ENCODE measurements around the gene RRAGD.

DNA sequence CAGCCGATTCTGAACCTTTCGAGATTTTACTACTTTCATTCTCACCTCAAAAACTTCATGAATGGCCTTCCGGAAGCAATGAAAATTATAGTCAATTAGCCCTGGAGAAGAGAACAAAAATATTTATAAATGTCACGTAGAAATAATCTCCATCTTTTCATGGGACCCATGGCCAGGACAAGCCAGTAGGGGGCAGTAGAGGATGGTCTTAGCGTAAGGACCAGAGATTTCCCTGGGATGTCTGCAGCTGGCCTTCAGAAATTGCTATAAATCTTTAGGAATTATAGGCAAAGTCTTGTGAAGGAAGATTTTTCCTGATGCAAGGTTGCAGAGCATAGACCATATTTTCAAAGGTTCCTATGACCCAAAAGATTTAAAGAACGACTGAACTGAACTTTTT, 44.0 kb downstream of the RRAGD start:
- TF ChIP-seq, protein P1, sequence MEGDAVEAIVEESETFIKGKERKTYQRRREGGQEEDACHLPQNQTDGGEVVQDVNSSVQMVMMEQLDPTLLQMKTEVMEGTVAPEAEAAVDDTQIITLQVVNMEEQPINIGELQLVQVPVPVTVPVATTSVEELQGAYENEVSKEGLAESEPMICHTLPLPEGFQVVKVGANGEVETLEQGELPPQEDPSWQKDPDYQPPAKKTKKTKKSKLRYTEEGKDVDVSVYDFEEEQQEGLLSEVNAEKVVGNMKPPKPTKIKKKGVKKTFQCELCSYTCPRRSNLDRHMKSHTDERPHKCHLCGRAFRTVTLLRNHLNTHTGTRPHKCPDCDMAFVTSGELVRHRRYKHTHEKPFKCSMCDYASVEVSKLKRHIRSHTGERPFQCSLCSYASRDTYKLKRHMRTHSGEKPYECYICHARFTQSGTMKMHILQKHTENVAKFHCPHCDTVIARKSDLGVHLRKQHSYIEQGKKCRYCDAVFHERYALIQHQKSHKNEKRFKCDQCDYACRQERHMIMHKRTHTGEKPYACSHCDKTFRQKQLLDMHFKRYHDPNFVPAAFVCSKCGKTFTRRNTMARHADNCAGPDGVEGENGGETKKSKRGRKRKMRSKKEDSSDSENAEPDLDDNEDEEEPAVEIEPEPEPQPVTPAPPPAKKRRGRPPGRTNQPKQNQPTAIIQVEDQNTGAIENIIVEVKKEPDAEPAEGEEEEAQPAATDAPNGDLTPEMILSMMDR (conservative IDR thresholded peaks at IDR 0.05; ENCODE audit: low read depth in 2 of 2), result peak; percentile 87 to 99
- no peak for TF ChIP-seq JUNB (IDR thresholded peaks at IDR 0.05; ENCODE audit: unreplicated experiment)
- TF ChIP-seq POLR2AphosphoS5 (IDR thresholded peaks at IDR 0.05; ENCODE audit: low read depth), result no peak
- no peak for TF ChIP-seq EZH2 (IDR thresholded peaks at IDR 0.05; ENCODE audit: low read depth, unreplicated experiment)
- TF ChIP-seq EZH2phosphoT487 (IDR thresholded peaks at IDR 0.05; ENCODE audit: unreplicated experiment), result no peak
- no peak for TF ChIP-seq REST (IDR thresholded peaks at IDR 0.05; ENCODE audit: unreplicated experiment)
- TF ChIP-seq CREB1 (CRISPR knock-in tag; IDR thresholded peaks at IDR 0.05; ENCODE audit: low read depth), result no peak
- no peak for TF ChIP-seq STAT1 (IDR thresholded peaks at IDR 0.05; ENCODE audit: unreplicated experiment)
